T-helper 22 cell (primary cell): ENCODE measurements around the gene RGS3.

Source experiments
- DNase-seq: peaks from one replicate; pipeline ENCODE4 v3.0.0-alpha.2; 2020; ENCODE audit warnings: low read depth

Gene RGS3

GRCh38 chr9:113600023-113600823 is 136.7 kb downstream of the RGS3 start:
- DNase-seq = no peak

GRCh38 chr9:113600871-113601614 is 137.5 kb downstream of the RGS3 start:
- no peak for DNase-seq

DNA sequence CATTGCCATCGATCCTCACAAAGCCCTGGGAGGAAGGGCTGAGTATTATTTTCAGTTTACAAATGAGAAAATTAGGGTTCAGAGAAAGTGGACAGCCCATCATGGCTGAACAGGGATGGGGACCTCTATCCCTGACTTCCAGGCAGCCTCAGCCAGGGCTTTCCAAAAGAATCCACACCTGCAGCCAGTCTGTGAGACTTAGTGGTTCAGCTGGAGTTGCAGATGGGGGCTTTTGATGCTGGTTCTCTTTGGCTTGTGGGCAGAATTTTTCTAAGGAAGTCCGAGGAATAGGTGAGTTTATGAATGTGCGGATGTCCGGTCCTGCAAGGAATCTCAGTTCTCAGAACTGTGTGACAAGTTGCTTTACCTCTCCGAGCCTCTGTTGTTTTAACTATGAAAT is 138.1 kb downstream of the RGS3 start:
- no peak for DNase-seq

GRCh38 chr9:113602126-113603047 is 138.9 kb downstream of the RGS3 start:
- no peak for DNase-seq

- DNase-seq = no peak
Observed at GRCh38 chr9:113603048-113603375, 139.5 kb downstream of the RGS3 start.

- DNase-seq = no peak
Observed at GRCh38 chr9:113603773-113604172, 140.2 kb downstream of the RGS3 start.

DNA sequence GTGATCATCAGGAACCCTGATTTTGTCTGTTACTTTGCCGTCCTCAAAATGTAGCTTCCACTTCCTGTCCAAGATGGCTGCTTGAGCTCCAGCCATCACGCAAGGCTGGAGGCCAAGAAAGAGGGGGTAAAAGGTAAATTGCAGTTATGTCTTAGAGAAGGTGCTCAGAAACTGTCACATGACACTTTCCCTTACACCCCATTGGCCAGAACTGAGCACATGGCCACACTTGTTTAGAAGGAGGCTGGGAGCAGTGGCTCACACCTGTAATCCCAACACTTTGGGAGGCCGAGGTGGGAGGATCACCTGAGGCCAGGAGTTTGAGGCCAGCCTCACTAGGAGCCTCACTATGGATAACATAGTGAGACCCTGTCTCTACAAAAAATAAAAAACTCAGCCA is 140.9 kb downstream of the RGS3 start:
- no peak for DNase-seq

GRCh38 chr9:113606510-113606909 is 143.0 kb downstream of the RGS3 start:
- DNase-seq = no peak

DNA sequence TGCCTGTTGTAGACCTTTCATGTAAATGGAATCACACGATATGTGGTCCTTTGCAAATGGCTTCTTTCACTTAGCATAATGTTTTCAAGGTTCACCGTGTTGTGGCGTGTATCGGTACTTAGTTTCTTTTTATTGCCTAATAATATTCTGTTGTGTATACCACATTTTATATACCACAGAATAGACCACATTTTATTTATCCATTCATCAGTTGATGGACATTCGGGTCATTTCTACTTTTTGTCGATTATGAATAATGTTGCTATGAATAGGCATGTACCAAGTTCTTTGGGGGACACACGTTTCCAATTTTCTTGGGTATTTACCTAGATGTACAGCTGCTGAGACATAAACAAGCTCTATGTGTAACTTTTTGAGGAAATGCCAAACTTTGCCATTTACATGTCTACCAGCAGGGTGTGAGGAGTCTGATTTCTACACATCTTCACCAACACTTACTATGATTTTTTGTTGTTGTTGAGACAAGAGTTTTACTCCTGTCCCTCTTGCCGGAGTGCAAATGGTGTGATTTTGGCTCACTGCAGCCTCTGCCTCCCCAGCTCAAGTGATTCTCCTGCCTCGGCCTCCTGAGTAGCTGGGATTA is 144.7 kb downstream of the RGS3 start:
- no peak for DNase-seq

DNA sequence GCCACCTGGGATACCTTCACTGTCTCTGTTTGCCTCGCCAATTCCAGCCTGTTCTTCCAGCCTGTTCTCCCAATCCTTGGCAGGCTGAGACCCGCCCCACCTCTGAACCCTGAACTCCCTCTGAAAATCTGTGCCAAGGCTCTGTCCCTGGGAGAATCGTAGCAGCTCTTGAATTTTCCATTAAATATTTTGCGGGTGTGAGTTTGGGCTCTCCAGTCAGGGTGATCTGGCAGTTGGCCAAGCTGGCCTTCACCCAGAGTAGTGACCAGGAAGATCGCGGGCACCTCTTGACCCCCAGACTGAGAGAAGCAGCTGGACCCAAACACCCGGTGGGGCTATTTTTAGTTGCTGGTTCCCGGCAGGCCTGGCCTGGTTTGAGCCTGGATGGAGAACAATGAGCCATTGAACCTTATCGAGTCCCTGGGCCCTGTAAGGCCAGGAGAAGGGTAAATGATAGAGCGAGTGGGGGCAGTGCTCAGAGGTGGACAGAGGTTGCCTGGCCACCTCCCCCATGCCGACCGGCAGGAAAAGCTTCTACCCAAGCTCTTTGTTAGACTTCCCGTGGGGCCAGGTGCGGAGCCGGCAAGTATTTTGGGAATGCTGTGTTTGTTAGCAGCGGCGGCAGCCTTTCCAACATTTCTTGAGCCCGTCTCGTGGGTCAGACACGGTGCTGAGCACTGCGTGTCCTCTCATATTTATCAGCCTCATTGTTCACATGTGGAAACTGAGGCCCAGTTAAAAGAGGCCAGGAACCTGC is 146.2 kb downstream of the RGS3 start:
- DNase-seq = no peak

- no peak for DNase-seq
Observed at GRCh38 chr9:113611461-113612215, 148.1 kb downstream of the RGS3 start.

- no peak for DNase-seq
Observed at GRCh38 chr9:113612216-113612747, 148.8 kb downstream of the RGS3 start.

GRCh38 chr9:113612828-113613227 is 149.3 kb downstream of the RGS3 start:
- DNase-seq = no peak

GRCh38 chr9:113613815-113614413 is 150.4 kb downstream of the RGS3 start:
- DNase-seq = no peak

GRCh38 chr9:113614843-113615648 is 151.5 kb downstream of the RGS3 start:
- no peak for DNase-seq

GRCh38 chr9:113616116-113616515 is 152.6 kb downstream of the RGS3 start:
- DNase-seq = no peak

DNA sequence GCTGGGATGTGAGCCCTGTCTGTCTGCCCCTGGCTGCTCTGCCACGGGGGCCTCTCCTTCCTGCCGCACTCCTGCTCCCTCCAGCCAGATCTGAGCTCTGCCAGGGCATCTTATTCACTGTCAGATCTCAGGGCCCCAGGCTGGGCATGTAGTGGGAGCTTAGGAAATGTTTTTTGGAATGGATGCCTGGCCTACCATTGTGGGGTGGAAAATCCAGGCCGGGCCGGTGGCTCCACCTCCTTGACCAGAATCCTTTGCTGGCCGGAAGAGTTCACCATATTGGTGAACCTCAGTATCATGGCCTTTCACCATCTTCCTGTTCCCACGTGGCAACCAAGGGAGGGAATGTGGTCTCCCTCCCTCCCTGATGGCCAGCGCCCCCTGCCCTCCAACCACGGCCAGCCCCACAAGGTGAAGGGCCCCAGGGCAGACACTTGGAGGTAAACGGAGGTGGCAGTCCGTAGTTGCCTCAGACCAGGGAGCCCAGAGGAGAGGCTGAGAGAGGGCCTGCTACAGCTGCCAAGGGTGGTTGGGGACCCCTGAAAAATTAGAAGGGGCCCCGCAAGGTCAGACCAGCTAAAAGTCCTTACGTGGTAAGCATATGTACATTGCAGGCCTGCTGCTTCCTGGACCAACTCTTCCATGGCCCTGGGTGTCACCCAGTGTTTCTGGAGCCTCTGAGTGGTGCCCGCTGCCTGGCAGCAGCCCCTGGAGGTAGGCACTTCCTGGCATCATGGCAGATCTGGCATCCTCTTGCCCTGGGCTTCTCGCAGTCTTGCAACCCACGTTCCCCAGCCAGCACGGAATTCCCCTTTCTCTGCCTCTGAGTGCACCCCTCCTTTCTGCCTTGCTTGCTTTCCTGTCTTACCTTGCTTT is 153.3 kb downstream of the RGS3 start:
- DNase-seq = no peak

DNA sequence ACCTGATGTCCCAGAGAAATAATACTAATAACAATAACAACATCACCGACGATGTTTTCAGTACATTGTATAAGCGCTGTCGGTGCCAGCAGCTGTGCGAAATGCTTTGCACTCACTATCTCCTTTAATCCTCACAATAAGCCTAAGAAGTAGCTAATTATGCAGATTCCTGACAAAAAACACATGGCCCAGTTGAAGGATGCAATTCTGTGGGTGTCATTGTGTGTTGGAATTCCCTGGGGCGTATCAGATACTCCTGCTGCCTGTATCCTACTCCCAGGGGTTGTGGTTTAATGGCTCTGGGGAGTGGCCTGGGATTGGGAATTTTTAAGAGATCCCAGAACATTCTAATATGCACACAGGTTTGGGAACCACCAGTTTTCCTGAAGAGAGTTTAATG is 154.0 kb downstream of the RGS3 start:
- DNase-seq = no peak
